Effector memory CD8-positive, alpha-beta T cell (primary cell): ENCODE measurements around the gene P4HB.
A peak's percentile ranks its signal among the peaks of the same experiment; 100 is the strongest.

ENCODE experiments used
- ATAC-seq: fragments of 150-1000 bp; cut with Tn5 transposase; replicated peaks from 2 replicates; pipeline ENCODE4 v1.10.0; 2021; ENCODE audit warnings: mild to moderate bottlenecking, moderate library complexity
- DNase-seq, 3 experiments: peaks; one replicate each; pipeline ENCODE4 v3.0.0; 2021
- H3K27ac Mint-ChIP-seq, 2 donors: one replicate each; pipeline ENCODE4 v1.8.0; 2022; ENCODE audit warnings: mild to moderate bottlenecking in 2 of 2, mixed read lengths in 2 of 2, moderate library complexity in 2 of 2
- H3K27me3 Mint-ChIP-seq, 2 donors: one replicate each; pipeline ENCODE4 v1.8.0; 2022; ENCODE audit warnings: mixed read lengths in 2 of 2
- H3K36me3 Mint-ChIP-seq: one replicate; pipeline ENCODE4 v1.8.0; 2022; ENCODE audit warnings: mild to moderate bottlenecking, moderate library complexity, mixed read lengths; ENCODE audit not compliant: insufficient read depth
- H3K4me1 Mint-ChIP-seq, 2 donors: one replicate each; pipeline ENCODE4 v1.8.0; 2022; ENCODE audit warnings: low read depth in 2 of 2, mixed read lengths in 2 of 2
- H3K4me3 Mint-ChIP-seq, 2 donors: one replicate each; pipeline ENCODE4 v1.8.0; 2022; ENCODE audit warnings: mild to moderate bottlenecking in 2 of 2, mixed read lengths in 2 of 2, moderate library complexity in 2 of 2
- H3K9me3 Mint-ChIP-seq, 2 donors: one replicate each; pipeline ENCODE4 v1.8.0; 2022; ENCODE audit warnings: mixed read lengths in 2 of 2

P4HB gene

GRCh38 chr17:81869221-81870130, 9.1 kb upstream of the P4HB start:
- ATAC-seq = no peak
- H3K4me3 Mint-ChIP-seq = peak overlapping the region; percentile 78 to 86
- peaks cover 80% of the 10 kb centered on the region for H3K36me3 Mint-ChIP-seq
- H3K4me1 Mint-ChIP-seq = peaks cover 22 to 28% of the 10 kb centered on the region in 2 donors
- peak in 1 of 3 experiments; percentile 26 for DNase-seq
- peak overlapping the region; percentile 85 to 97 for H3K27ac Mint-ChIP-seq
- no peaks in the 10 kb centered on the region for H3K27me3 Mint-ChIP-seq
- no peaks in the 10 kb centered on the region for H3K9me3 Mint-ChIP-seq

DNA sequence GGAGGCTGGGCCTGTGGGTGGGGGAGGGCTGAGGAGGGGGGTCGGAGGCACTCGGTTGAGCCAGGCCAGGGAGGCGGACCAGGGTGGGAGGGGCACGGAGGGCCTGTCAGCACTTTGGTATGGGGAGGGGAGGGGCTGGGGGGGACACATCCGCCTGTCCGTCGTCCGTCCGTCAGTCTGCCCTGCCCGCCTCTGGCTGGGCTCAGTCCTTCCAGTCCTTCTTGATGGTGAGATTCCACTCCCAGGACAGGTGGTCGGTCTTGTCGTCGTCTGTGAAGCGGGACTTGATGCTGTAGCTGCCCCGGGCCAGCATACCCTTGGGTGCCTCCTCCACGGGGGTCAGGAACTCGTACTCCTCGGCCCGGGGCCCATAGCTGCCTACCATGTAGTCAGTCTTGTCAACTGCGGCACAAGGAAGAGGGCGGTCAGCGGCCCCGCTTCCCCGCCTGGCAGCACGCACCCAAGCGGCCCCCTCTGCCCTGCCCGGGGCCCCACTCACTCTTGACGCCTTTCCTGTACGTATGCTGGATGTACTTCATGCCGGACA, 8.4 kb upstream of the P4HB start:
- Mint-ChIP-seq H3K4me3 (peak overlapping the region; percentile 78 to 86), H3K9me3 (no peaks in the 10 kb centered on the region), H3K27ac (peak overlapping the region; percentile 79 to 97), H3K27me3 (no peaks in the 10 kb centered on the region), H3K4me1 (peaks cover 23 to 28% of the 10 kb centered on the region in 2 donors), H3K36me3 (peaks cover 85% of the 10 kb centered on the region)
- ATAC-seq = no peak
- DNase-seq = no peak

GRCh38 chr17:81867991-81868673, 7.8 kb upstream of the P4HB start:
- H3K4me3 Mint-ChIP-seq = peak overlapping the region; percentile 49 to 61

GRCh38 chr17:81867170-81867990, 7.0 kb upstream of the P4HB start:
- ATAC-seq (no peak), DNase-seq (peak in 1 of 3 experiments; percentile 30)
- H3K4me3 Mint-ChIP-seq = peak overlapping the region; percentile 49 to 61
- peaks cover 90% of the 10 kb centered on the region for H3K36me3 Mint-ChIP-seq
- no peaks in the 10 kb centered on the region for H3K27me3 Mint-ChIP-seq
- peak overlapping the region; percentile 80 to 97 for H3K27ac Mint-ChIP-seq
- H3K4me1 Mint-ChIP-seq = peaks cover 31 to 33% of the 10 kb centered on the region in 2 donors
- no peaks in the 10 kb centered on the region for H3K9me3 Mint-ChIP-seq

More at GRCh38 chr17:81867991-81868673, 7.8 kb upstream of the P4HB start:
- Mint-ChIP-seq H3K36me3 (peaks cover 88% of the 10 kb centered on the region), H3K27ac (peak overlapping the region; percentile 79 to 97), H3K27me3 (no peaks in the 10 kb centered on the region), H3K9me3 (no peaks in the 10 kb centered on the region), H3K4me1 (peaks cover 29 to 33% of the 10 kb centered on the region in 2 donors)
- ATAC-seq (no peak), DNase-seq (no peak)

DNA sequence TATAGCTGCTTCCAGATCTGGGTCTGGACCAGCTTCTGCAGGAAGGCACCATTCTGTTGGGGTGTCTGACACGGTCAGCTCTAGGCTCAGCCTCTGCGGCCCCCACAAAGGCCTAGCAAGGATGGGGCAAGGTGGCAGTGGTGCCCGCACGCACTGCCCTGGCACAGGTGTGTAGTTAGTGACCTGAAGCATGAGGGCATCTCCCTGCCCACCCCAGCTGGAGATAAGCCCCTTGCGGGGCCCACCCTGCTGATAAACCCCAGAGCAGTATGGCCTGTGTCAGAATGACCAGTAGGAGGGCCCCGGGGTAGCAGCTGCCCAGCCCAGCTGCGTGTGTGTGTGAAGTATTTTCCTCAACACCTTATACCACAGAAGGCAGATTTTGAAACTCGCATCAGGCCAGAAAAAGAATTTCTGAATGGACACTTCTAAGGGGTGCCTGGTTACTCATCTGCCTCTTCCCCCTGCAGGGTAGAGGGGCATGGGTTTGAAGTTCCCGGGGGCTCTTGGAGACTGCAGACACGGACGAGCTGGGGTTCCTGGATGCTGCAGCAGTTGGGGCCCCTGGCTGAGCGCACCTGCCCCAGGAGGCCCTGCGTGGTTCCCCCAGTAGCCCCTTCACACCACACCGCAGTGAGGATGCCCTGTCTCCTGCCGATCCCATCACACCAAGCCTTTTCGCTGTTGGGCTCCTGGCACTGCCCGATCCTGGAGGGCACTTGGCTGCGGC, 6.3 kb upstream of the P4HB start:
- Mint-ChIP-seq H3K4me1 (peaks cover 32% of the 10 kb centered on the region in 2 donors), H3K27ac (peak overlapping the region; percentile 80 to 97), H3K4me3 (peak overlapping the region; percentile 49 to 61), H3K9me3 (no peaks in the 10 kb centered on the region), H3K27me3 (no peaks in the 10 kb centered on the region), H3K36me3 (peaks cover 86% of the 10 kb centered on the region)
- ATAC-seq = no peak
- no peak for DNase-seq

- Mint-ChIP-seq H3K4me1 (peaks cover 36 to 37% of the 10 kb centered on the region in 2 donors), H3K9me3 (no peaks in the 10 kb centered on the region), H3K27ac (peak overlapping the region; percentile 25 to 97), H3K27me3 (no peaks in the 10 kb centered on the region), H3K4me3 (no peak overlapping the region), H3K36me3 (peaks cover 87% of the 10 kb centered on the region)
- ATAC-seq = no peak
- no peak for DNase-seq
These were observed 5.6 kb upstream of the P4HB start for GRCh38 chr17:81865733-81866439.

GRCh38 chr17:81865358-81865732, 5.0 kb upstream of the P4HB start:
- no peak for DNase-seq
- Mint-ChIP-seq H3K4me1 (peaks cover 36 to 38% of the 10 kb centered on the region in 2 donors), H3K27me3 (no peaks in the 10 kb centered on the region), H3K9me3 (no peaks in the 10 kb centered on the region), H3K4me3 (no peak overlapping the region), H3K36me3 (peaks cover 90% of the 10 kb centered on the region), H3K27ac (peak overlapping the region; percentile 25 to 97)
- ATAC-seq = no peak

DNA sequence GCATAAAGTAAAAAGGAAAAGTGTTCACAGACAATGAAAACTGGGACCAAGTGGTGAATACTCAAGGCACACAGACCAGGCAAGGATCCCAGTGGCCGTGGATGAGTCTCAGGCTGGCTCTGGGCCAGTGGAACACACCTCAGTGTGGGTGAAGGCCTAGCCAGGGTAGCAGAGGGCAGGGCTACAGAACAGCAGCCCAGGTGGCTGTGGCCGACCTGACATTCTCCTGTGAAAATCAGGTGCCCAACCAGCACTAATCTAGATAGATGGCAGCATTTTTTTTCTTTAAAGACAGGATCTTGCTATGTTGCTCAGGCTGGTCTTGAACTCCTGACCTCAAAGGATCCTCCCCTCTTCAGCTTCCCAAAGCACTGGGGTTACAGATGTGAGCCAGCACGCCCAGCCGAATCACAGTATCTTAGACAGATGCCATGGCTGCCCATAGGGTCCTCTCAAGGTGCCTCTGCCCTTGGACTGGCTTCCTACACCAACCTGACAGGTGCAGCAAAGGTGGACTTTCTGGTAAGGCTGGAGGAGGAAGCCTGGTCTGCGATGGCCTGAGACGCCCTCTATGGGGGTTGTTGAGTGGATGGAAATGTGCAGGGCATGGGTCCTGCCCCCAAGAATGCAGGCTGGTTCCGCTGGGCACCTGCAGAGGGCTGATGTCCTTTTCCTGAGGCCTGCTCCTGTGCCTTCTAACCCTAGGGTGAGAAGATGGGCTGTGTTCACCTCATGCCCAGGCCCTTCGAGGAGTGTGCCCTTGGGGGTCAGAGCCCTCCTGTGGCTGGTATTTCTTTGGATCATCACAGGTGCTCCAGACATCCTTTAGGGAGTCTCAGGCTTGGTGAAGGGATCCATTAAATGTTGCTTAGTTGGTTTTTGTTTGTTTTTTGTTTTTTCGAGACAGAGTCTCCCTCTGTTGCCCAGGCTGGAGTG, 3.8 kb upstream of the P4HB start:
- ATAC-seq = no peak
- peak overlapping the region in 1 of 2 donors; percentile 68 for H3K4me3 Mint-ChIP-seq
- peaks cover 85% of the 10 kb centered on the region for H3K36me3 Mint-ChIP-seq
- no peak for DNase-seq
- no peaks in the 10 kb centered on the region for H3K27me3 Mint-ChIP-seq
- no peaks in the 10 kb centered on the region for H3K9me3 Mint-ChIP-seq
- H3K27ac Mint-ChIP-seq = peak overlapping the region in 1 of 2 donors; percentile 97
- H3K4me1 Mint-ChIP-seq = peaks cover 35 to 37% of the 10 kb centered on the region in 2 donors

DNA sequence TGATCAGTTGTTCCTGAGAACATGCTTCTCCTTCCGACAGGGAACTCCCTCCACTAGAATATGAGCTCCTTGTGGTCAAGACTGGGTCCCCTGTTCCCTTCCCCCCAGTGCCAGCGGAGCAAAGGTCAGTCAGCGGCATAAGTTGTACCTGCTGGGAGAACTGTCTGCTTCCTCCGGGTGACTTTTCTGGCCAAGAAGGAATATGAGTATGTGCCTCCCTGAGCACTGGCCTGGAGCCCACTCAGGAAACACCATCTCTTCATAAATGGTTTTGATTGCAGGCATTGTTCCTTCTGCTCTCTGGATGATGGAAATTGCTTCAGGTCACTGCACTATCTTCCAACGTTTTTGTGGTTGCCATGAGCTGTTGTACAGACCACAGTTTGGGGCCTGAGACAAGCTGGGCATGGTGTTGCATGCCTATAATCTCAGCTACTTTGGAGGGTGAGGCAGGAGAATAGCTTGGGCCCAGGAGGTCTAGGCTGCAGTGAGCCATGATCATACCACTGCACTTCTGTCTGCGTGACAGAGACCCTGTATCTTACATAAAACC, 2.9 kb upstream of the P4HB start:
- Mint-ChIP-seq H3K36me3 (peaks cover 80% of the 10 kb centered on the region), H3K9me3 (no peaks in the 10 kb centered on the region), H3K27me3 (no peaks in the 10 kb centered on the region), H3K27ac (peak overlapping the region; percentile 12 to 91), H3K4me1 (peaks cover 37% of the 10 kb centered on the region in 2 donors), H3K4me3 (peak overlapping the region; percentile 49 to 68)
- no peak for DNase-seq
- ATAC-seq = no peak

GRCh38 chr17:81860756-81861568, 627 bp upstream of the P4HB start:
- peak; percentile 78 for ATAC-seq
- peaks cover 80% of the 10 kb centered on the region for H3K36me3 Mint-ChIP-seq
- DNase-seq = peak; percentile 98 to 100 (median 99)
- peak overlapping the region; percentile 80 to 88 for H3K4me3 Mint-ChIP-seq
- H3K4me1 Mint-ChIP-seq = peaks cover 28 to 40% of the 10 kb centered on the region in 2 donors
- no peaks in the 10 kb centered on the region for H3K27me3 Mint-ChIP-seq
- H3K27ac Mint-ChIP-seq = peak overlapping the region; percentile 95 to 96
- H3K9me3 Mint-ChIP-seq = no peaks in the 10 kb centered on the region
